ENCODE measurements around the gene MAP7D3.
"Not testable (repeated sequence)": the region's sequence is repeated elsewhere in the genome, so short reads cannot be mapped to it uniquely, and the experiment has no call there.

MAP7D3 gene, protein sequence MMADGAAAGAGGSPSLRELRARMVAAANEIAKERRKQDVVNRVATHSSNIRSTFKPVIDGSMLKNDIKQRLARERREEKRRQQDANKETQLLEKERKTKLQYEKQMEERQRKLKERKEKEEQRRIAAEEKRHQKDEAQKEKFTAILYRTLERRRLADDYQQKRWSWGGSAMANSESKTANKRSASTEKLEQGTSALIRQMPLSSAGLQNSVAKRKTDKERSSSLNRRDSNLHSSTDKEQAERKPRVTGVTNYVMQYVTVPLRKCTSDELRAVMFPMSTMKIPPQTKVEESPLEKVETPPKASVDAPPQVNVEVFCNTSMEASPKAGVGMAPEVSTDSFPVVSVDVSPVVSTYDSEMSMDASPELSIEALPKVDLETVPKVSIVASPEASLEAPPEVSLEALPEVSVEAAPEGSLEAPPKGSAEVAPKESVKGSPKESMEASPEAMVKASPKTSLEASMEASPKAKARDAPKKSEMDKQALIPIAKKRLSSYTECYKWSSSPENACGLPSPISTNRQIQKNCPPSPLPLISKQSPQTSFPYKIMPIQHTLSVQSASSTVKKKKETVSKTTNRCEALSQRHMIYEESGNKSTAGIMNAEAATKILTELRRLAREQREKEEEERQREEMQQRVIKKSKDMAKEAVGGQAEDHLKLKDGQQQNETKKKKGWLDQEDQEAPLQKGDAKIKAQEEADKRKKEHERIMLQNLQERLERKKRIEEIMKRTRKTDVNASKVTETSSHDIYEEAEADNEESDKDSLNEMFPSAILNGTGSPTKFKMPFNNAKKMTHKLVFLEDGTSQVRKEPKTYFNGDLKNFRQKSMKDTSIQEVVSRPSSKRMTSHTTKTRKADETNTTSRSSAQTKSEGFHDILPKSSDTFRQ

DNA sequence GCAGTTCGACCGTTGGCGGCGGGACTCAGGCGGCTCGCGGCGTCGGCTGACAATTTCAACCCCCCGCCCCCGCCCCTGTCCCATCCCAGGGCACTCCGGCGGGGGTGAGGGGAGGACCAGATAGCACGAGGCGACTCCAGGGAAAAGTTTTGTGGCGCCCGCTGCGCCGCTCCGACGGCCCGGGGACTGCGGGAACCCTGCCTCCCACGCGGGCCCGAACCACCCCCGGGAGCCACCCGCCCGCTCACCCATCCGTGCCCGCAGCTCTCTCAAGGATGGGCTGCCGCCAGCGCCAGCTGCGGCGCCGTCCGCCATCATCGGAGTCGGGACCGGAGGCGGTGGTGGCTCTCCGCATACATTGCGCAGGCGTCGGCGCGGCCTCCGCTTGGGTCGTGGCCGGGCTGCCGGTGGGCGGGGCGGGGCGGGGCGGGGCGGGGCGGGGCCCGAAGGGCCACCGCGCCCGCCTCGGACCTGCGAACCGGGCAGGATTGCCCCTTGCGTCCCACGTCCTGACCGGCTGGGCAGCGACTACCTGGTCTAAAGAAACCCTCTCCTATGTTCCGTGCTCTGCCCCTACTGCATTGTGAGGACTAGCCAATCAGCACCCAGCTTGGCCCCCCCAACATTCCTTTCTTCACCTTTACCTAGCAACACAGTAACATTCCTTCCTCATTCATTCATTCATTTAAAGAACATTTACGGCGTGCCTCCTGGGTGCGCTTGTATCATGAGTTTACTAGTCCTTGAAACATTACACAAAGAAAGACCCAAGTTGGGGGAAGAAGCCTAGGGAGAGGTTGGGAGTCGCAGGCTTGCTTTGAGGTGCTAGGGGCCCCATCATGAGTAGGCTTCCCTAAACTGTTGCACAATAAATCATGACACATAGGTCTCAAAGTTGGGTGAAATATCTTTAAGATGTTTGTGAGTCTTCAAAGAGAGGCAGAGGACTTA is at the start of gene MAP7D3:
Gene MAP7D3 (minus strand): TSS at position 360 of the 951 bp plus-strand sequence. CDS start 42 bp downstream, at position 318.
- peak; percentile 35 to 61 (median 42) for DNase-seq (ENCODE audit: low read depth in 3 of 3)

- DNase-seq (ENCODE audit: low read depth in 3 of 3) = not testable (repeated sequence)
These were observed 49.5 kb upstream of the MAP7D3 start, which contains the start of gene ADGRG4 for GRCh38 chrX:136300721-136301120. Gene ADGRG4, plus strand, starts transcription at chrX:136300963. Its CDS starts 7,815 bp downstream, at chrX:136308778.

DNA sequence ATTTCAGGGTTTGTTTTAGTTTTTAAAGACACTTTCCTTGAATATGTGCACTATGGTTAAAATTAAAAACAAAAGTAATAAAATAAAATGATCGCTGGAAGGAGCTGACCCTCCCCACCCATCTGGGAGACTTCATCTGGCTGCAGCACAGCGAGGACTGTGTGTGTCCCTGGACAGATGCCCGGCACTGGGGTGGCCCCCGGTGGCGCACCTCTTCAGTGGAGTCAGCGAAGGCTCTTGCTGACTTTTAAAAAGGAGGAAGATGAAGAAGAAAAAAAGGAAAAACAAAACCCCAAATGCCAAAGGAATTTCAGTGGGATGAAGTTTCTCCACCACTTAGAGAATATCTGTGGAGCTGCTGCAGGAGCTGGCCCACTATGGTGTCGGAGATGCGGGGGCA is 44.2 kb upstream of the MAP7D3 start:
- no peak for DNase-seq (ENCODE audit: low read depth in 3 of 3)

DNA sequence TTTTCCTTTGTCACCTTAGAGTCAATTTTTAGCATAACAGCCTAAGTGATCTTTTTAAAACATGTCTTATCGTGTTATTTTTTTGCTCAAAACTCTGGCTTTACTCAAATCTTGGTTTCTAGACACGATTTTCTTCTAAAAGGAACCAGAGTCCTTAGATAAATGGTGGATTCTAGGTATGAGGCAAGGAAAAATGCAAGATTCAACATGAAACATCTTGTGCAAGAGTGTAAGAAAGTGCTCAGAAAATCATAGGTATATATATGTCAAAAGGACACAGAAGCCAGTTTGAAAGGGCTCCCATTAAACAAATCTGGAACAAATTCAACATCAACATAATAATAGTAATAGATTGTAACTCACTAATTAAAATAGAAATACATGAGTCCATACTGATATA is 41.5 kb upstream of the MAP7D3 start:
- no peak for DNase-seq (ENCODE audit: low read depth in 3 of 3)

DNA sequence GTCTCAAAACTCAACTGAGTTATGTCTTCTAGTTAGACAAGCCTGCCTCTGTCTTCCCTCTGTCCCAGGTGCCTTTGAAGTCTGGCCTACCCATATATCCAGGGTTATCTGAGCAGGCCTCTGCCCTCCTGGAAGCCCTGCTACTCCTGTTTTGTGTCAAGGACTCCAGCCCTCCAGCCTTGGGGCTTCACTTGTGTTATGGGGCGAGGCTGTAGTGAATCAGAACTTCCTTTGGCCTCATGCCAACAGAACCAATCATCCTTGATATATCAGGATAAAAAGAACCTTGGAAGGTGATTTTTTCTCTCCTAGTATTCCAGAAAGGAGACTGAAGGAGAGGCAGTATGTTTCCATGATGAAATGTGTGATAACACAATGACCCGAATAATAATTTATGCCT is 40.6 kb upstream of the MAP7D3 start:
- no peak for DNase-seq (ENCODE audit: low read depth in 3 of 3)

GRCh38 chrX:136286375-136286774 is 35.2 kb upstream of the MAP7D3 start:
- DNase-seq (ENCODE audit: low read depth in 3 of 3) = not testable (repeated sequence)

DNA sequence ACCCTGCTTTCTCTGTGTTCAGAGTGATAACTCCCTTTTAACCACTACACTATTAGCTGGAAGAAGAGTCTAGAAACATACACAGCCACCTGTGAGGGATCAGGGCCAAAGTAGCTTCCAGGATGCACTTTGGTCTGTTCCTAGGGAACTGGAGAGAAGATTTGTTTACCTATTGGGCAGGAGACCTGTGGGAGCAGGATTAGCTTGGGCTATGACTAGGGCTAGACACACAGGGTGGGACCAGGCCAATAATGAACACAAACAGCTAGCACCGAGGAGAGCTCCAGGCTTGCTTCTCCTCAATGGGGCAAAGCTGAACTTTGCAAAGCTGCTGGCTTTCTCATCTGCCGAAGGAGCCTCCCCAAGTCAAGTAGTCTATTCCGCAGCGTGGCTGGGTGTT is 24.4 kb upstream of the MAP7D3 start:
- DNase-seq (ENCODE audit: low read depth in 3 of 3) = no peak

GRCh38 chrX:136273986-136274385 is 22.8 kb upstream of the MAP7D3 start:
- DNase-seq (ENCODE audit: low read depth in 3 of 3) = no peak

DNA sequence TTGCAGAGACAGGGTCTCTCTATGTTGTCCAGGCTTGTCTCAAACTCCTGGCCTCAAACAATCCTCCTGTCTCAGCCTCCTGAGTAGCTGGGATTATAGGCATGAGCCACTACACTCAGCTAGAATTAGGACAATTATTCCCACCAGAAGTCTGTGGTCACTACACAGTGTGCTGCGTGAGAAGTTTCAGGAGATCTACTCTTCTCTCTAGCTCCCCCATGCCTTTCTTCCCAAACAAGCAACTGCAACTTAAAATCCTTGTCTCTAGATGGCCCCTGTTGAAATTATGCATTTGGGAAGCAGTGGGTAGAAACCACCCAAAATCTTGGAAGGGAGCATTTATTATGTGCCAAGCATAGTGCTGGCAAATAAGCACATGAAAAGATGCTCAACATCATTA is 21.1 kb upstream of the MAP7D3 start:
- no peak for DNase-seq (ENCODE audit: low read depth in 3 of 3)

- no peak for DNase-seq (ENCODE audit: low read depth in 3 of 3)
These were observed 20.1 kb upstream of the MAP7D3 start for GRCh38 chrX:136271300-136271699.

- DNase-seq (ENCODE audit: low read depth in 3 of 3) = no peak
These were observed 18.7 kb upstream of the MAP7D3 start for GRCh38 chrX:136269921-136270320.

DNA sequence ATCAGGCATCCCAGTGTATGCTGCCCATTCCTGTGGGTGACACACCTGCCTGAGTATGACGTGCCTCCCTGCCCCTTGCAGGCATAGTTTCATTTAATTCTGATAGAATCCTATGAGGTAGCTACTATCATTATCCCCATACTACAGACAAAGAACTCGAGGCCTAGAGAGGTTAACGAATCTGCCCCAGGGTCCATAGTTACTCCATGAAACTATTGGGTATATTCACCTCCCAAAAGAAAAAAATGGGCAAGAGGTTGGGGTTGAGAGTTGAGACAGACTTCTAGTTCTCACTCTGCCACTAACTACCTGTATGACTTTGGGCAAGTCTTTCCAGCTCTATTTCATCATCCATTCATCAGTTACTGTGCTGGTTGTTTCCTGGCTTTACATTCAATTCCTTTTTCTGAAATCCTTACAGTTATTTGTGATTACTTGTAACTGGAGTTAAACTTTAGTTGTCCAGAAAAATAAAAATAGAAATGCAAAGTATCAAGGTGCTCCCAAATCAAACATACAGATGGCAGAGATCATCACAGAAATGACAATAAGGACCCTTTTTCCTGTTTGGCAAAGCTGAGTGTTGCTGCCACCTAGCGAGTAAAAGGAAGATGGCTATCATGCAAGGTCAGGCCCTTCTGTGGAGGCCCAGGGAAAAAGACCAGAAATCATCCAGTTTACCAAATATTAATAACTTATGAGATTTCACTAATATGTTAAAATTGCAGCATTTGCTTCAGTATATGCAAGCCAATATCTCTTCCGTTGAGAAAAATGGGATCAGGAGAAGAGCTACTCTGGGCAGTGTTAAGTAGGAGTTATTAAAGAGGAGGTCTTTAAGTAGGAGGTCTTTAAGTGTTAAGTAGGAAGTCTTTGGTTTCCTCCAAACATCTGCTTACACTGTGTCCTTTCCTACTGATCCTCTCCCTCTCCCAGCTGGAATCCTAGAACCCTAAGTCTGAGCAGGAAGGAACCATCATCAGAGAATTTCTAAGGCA is 17.1 kb upstream of the MAP7D3 start:
- peak in 1 of 3 donors; percentile 33 for DNase-seq (ENCODE audit: low read depth in 3 of 3)

DNA sequence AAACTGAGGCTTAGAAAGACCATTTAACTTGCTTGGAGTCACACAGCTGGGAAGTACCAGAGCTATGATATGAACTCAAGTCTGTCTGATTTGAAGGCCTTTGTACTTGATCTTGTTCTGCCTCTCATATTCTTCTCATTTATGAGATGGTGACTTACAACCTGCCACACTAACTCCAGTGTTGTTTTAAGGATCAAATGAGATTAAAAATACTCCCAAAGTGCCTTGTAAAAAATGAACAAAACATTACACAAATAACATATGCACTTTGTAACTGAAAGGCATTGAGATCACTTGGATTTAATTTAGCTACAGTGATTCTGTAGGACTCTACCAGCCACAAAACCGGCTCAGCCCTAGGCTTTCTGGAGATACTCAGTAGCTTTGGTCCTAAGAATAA is 15.6 kb upstream of the MAP7D3 start:
- DNase-seq (ENCODE audit: low read depth in 3 of 3) = no peak

DNA sequence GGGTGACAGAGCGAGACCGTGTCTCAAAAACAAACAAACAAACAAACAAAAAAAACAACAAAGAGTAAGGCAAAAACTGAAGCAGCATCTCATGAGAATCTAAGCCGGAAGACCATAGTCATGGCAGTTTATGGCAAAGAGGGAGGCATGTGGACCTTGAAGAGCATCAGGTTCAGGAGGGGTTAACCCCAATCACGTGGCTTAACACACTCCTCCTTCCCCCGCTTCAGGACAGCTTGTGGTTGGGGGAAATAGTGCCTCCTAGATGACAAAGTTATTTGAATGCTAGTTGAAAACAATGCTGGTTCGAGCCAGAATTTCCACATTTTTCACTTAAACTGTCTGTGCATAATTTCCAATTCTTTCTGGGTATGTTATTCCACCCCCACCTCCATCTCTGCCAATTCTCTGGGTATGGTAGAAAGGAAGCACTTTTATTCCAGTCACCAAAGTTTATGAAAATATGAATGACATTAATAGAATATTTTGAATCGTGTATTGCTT is 11.7 kb upstream of the MAP7D3 start:
- DNase-seq (ENCODE audit: low read depth in 3 of 3) = no peak

DNA sequence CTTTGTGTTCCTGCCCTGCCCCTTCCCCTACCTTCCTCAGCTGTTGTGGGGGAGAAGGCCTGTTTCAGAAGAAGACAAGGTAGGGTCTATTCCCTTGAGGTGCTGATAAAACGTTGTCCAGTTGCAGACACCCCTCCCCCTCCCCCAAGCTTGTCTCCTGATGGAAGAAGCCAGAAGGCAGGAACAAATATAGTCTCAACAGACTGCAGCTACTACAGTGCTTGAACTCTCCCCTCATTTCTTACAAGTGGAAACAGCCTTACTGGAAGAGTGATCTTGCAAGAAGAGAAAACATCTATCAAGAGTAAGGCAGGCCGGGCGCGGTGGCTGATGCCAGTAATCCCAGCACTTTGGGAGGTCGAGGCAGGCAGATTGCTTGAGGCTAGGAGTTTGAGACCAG is 11.0 kb upstream of the MAP7D3 start:
- DNase-seq (ENCODE audit: low read depth in 3 of 3) = no peak

DNA sequence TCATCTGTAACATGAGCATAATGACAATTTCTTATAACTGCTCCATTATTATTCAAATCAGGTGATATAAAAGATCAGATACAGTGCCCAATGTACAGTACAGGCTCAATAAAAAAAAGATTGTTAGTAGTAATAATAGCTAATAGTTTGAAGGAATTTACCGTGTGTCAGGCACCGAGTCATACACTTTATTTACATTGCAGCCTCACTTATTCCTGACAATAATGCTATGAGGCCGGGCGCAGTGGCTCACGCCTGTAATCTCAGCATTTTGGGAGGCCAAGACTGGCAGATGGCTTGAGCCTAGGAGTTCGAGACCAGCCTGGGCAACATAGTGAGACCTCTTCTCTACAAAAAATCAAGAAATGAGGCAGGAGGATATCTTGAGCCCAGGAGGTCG is 10.1 kb upstream of the MAP7D3 start:
- DNase-seq (ENCODE audit: low read depth in 3 of 3) = no peak

- DNase-seq (ENCODE audit: low read depth in 3 of 3) = no peak
These were observed 9.6 kb upstream of the MAP7D3 start for GRCh38 chrX:136260776-136261175.

DNA sequence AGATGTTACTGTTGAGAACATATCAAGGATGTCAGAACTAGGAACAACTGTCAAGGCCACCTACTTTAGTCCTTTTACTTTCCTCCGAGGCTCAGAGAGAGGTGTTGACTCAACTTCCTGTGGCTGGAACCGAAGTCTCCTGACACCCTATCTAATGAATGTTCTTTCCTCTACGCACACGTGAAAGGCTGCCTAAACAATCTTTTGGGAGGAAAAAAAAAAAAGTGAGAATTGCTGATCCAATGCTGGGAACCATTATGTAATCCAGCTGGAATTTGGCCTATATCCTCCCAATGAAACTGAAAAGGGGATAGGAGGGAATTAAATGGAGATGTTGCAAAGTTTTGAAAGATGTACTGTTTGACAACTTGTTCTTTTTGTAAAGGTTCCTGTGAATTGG is 8.3 kb upstream of the MAP7D3 start:
- no peak for DNase-seq (ENCODE audit: low read depth in 3 of 3)

DNA sequence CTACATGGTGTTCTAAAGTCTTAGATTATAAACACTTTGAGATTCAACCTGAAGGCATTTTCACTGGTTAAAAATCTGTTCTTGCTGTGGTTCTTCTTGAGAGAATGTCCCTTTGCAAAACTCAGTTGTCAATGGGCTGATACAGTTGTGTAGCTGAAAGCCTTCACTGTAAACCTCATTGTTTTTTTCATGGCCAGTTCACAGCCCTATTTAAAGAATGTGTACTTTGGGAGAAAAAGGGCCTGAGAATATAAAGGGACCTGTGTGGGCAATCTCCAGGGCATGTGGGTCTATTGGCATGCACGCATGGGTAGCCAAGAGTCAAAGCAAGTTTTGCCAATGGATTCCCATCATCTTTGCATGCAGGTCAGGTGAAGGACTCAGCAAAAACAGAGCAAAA is 7.8 kb upstream of the MAP7D3 start:
- DNase-seq (ENCODE audit: low read depth in 3 of 3) = no peak

GRCh38 chrX:136256026-136256425 is 4.8 kb upstream of the MAP7D3 start:
- DNase-seq (ENCODE audit: low read depth in 3 of 3) = no peak

Measured in stimulated activated CD4-positive, alpha-beta T cell treated with anti-CD3 and anti-CD28 coated beads, TNF-alpha, amount 100 ng/mL, for 48 hours (primary cell).